H1 (cell line): ENCODE results near the gene TNNI2. TPM values are rescaled to one million over a fixed set of nuclear protein-coding genes. Genes with fewer than 3 reads are reported as not detected.
A peak's percentile ranks its signal among the peaks of the same experiment; 100 is the strongest.

Experiments
- CTCF ChIA-PET: fragments of 300-600 bp; sonication (Branson Sonifier 250); formaldehyde crosslinking; loops from one replicate; lab custom pipeline; 2021; ENCODE audit not compliant: partially characterized antibody; lab: Charles Lee
- POLR2A ChIA-PET: fragments of 300-600 bp; sonication (Branson Sonifier 250); formaldehyde crosslinking; loops from one replicate; lab custom pipeline; 2021; ENCODE audit warnings: inconsistent platforms; ENCODE audit not compliant: partially characterized antibody; lab: Charles Lee
- DNase-seq, 2 experiments: peaks; one replicate each; pipeline versions ENCODE4 v3.0.0 to v3.0.0-alpha.2; 2010 to 2022; ENCODE audit warnings: low spot score in 2 of 2, low read depth in 1 of 2, mixed read lengths in 1 of 2
- FAIRE-seq: peaks from 2 replicates; lab custom pipeline; 2011; peaks lifted over from hg19 to GRCh38; lab: Jason Lieb, UNC
- H2AFZ ChIP-seq: 2 replicates; pipeline ENCODE4 v1.8.1; 2012; ENCODE audit warnings: low read length, inconsistent platforms
- H2AK5ac ChIP-seq: 2 replicates; pipeline ENCODE4 v1.6.1; 2013; ENCODE audit warnings: low read depth, low read length
- H2BK120ac ChIP-seq: replicated peaks from 2 replicates; pipeline ENCODE3; 2013; ENCODE audit warnings: low read depth, low read length, inconsistent platforms
- H2BK12ac ChIP-seq: 2 replicates; pipeline ENCODE4 v1.6.1; 2013; ENCODE audit warnings: low read depth, low read length
- H2BK15ac ChIP-seq: 2 replicates; pipeline ENCODE4 v1.6.1; 2013; ENCODE audit warnings: low read length
- H2BK20ac ChIP-seq: 2 replicates; pipeline ENCODE4 v1.6.1; 2013; ENCODE audit warnings: low read length
- H2BK5ac ChIP-seq: 2 replicates; pipeline ENCODE4 v1.6.1; 2013; ENCODE audit warnings: low read depth, low read length
- H3K14ac ChIP-seq: 2 replicates; pipeline ENCODE4 v1.6.1; 2013; ENCODE audit warnings: inconsistent platforms; ENCODE audit not compliant: insufficient read length
- H3K18ac ChIP-seq: 2 replicates; pipeline ENCODE4 v1.6.1; 2013; ENCODE audit warnings: low read length; ENCODE audit errors: extremely low read depth
- H3K23ac ChIP-seq: 2 replicates; pipeline ENCODE4 v1.6.1; 2013; ENCODE audit warnings: inconsistent platforms; ENCODE audit not compliant: insufficient read length
- H3K23me2 ChIP-seq: 2 replicates; pipeline ENCODE4 v1.6.1; 2013; ENCODE audit warnings: low read depth, low read length
- H3K27ac ChIP-seq: 2 replicates; pipeline ENCODE4 v1.6.1; 2011; ENCODE audit warnings: low read depth, low read length, inconsistent platforms
- H3K27me3 ChIP-seq, 4 experiments: replicated peaks in 1 of 4; 1 replicate in 1 of 4; 2 replicates in 3 of 4; pipeline versions ENCODE4 v1.6.1 to v1.8.1; 2011 to 2013; ENCODE audit warnings: low read length in 3 of 4, mild to moderate bottlenecking in 3 of 4, inconsistent platforms in 2 of 4, mixed read lengths in 2 of 4, moderate library complexity in 1 of 4; ENCODE audit not compliant: control insufficient read depth in 3 of 4, insufficient read depth in 3 of 4; ENCODE audit errors: extremely low read depth in 1 of 4
- H3K36me3 ChIP-seq, 4 experiments: 2 replicates each; pipeline versions ENCODE4 v1.6.1 to v1.8.1; 2011 to 2013; ENCODE audit warnings: mild to moderate bottlenecking in 4 of 4, low read length in 3 of 4, moderate library complexity in 2 of 4, control low read depth in 1 of 4, inconsistent platforms in 1 of 4; ENCODE audit not compliant: insufficient read depth in 4 of 4, control insufficient read depth in 2 of 4
- H3K4ac ChIP-seq: replicated peaks from 2 replicates; pipeline ENCODE3; 2013; ENCODE audit warnings: low read length, low read depth, mixed read lengths, inconsistent platforms; ENCODE audit not compliant: insufficient read length
- H3K4me1 ChIP-seq, 4 experiments: replicated peaks in 1 of 4; 1 replicate in 1 of 4; 2 replicates in 3 of 4; pipeline versions ENCODE4 v1.6.1 to v1.8.1; 2011 to 2013; ENCODE audit warnings: low read length in 3 of 4, inconsistent platforms in 2 of 4, mixed read lengths in 1 of 4; ENCODE audit not compliant: insufficient read depth in 4 of 4, control insufficient read depth in 3 of 4
- H3K4me2 ChIP-seq, 2 experiments: 2 replicates each; pipeline versions ENCODE4 v1.6.1 to v1.8.1; 2011 to 2013; ENCODE audit warnings: low read depth in 2 of 2, low read length in 2 of 2, control low read depth in 1 of 2, inconsistent platforms in 1 of 2, mild to moderate bottlenecking in 1 of 2; ENCODE audit not compliant: insufficient read depth in 1 of 2
- H3K4me3 ChIP-seq, 4 experiments: fragments of 200-600, 300-600 bp in 1 of 4; sonication (generic), shearing (Covaris generic), sonication (Bioruptor Twin) in 1 of 4; 2 replicates each; pipeline versions ENCODE4 v1.5.1 to v1.8.1; 2011 to 2016; ENCODE audit warnings: low read length in 4 of 4, low read depth in 3 of 4, control low read depth in 2 of 4, inconsistent platforms in 2 of 4, mild to moderate bottlenecking in 2 of 4, mixed read lengths in 1 of 4, moderate library complexity in 1 of 4; ENCODE audit not compliant: insufficient read depth in 2 of 4; ENCODE audit errors: extremely low read depth in 1 of 4
- H3K56ac ChIP-seq: replicated peaks from 2 replicates; pipeline ENCODE3; 2013; ENCODE audit warnings: low read depth, mild to moderate bottlenecking, mixed read lengths, low read length, inconsistent platforms; ENCODE audit not compliant: insufficient read length
- H3K79me1 ChIP-seq: 2 replicates; pipeline ENCODE4 v1.6.1; 2013; ENCODE audit warnings: low read depth, low read length, control low read depth
- H3K79me2 ChIP-seq, 2 experiments: 2 replicates each; pipeline versions ENCODE4 v1.6.1 to v1.8.1; 2012 to 2013; ENCODE audit warnings: low read length in 2 of 2, mild to moderate bottlenecking in 2 of 2, inconsistent platforms in 1 of 2; ENCODE audit not compliant: insufficient read depth in 2 of 2, control insufficient read depth in 1 of 2
- H3K9ac ChIP-seq, 4 experiments: replicated peaks in 1 of 4; 1 replicate in 1 of 4; 2 replicates in 3 of 4; pipeline versions ENCODE4 v1.6.1 to v1.8.1; 2011 to 2013; ENCODE audit warnings: low read depth in 3 of 4, low read length in 3 of 4, control low read depth in 2 of 4, mild to moderate bottlenecking in 2 of 4, moderate library complexity in 2 of 4, inconsistent platforms in 1 of 4; ENCODE audit errors: extremely low read depth in 1 of 4
- H3K9me3 ChIP-seq, 2 experiments: 2 replicates each; pipeline versions ENCODE4 v1.6.1 to v1.8.1; 2012 to 2013; ENCODE audit warnings: mild to moderate bottlenecking in 2 of 2, moderate library complexity in 2 of 2, control low read depth in 1 of 2, inconsistent platforms in 1 of 2, low read depth in 1 of 2, low read length in 1 of 2, mixed read lengths in 1 of 2; ENCODE audit not compliant: insufficient read depth in 2 of 2
- H4K20me1 ChIP-seq, 2 experiments: replicated peaks in 1 of 2; 2 replicates each; pipeline versions ENCODE3 to v1.8.1; 2011 to 2013; ENCODE audit warnings: inconsistent platforms in 2 of 2, low read length in 2 of 2, mild to moderate bottlenecking in 1 of 2; ENCODE audit not compliant: insufficient read depth in 2 of 2, control insufficient read depth in 1 of 2
- H4K5ac ChIP-seq: 2 replicates; pipeline ENCODE4 v1.6.1; 2013; ENCODE audit warnings: low read length, low read depth, mixed read lengths, inconsistent platforms; ENCODE audit not compliant: insufficient read length
- H4K8ac ChIP-seq: 2 replicates; pipeline ENCODE4 v1.8.0; 2013; ENCODE audit warnings: mild to moderate bottlenecking, moderate library complexity, low read length, inconsistent platforms; ENCODE audit not compliant: insufficient read depth; ENCODE audit errors: extremely low read depth
- H4K91ac ChIP-seq: replicated peaks from 2 replicates; pipeline ENCODE3; 2013; ENCODE audit warnings: low read length, mixed read lengths, inconsistent platforms; ENCODE audit not compliant: insufficient read length
- CBX8 ChIP-seq: fragments of 300-800, 300-1000 bp; sonication (generic); IDR thresholded peaks from 2 replicates; pipeline ENCODE4 v1.7.1; 2016; ENCODE audit warnings: low read depth, low read length, borderline replicate concordance
- CTBP2 ChIP-seq: IDR thresholded peaks from 2 replicates; pipeline ENCODE4 v1.7.0; 2011; ENCODE audit warnings: borderline replicate concordance, mild to moderate bottlenecking, moderate library complexity, mixed read lengths, low read length; ENCODE audit not compliant: insufficient read depth, insufficient read length
- EGR1 ChIP-seq: IDR thresholded peaks from 2 replicates; pipeline ENCODE4 v1.6.1; 2011; ENCODE audit warnings: low read depth, low read length, borderline replicate concordance
- GABPA ChIP-seq: IDR thresholded peaks from 2 replicates; pipeline ENCODE4 v1.6.1; 2011; ENCODE audit warnings: mild to moderate bottlenecking, low read length, moderate library complexity, borderline replicate concordance; ENCODE audit not compliant: insufficient read depth
- GTF2F1 ChIP-seq: IDR thresholded peaks from 2 replicates; pipeline ENCODE4 v1.6.1; 2012; ENCODE audit warnings: low read depth, low read length, improper control_type of control experiment, borderline replicate concordance
- JUND ChIP-seq: IDR thresholded peaks from 2 replicates; pipeline ENCODE4 v1.6.1; 2011; ENCODE audit warnings: mild to moderate bottlenecking, improper control_type of control experiment, low read length
- POLR2A ChIP-seq, 2 experiments: IDR thresholded peaks; 1 replicate in 1 of 2; 2 replicates in 1 of 2; pipeline ENCODE4 v1.6.1; 2011; ENCODE audit warnings: low read depth in 2 of 2, low read length in 2 of 2, mild to moderate bottlenecking in 2 of 2; ENCODE audit errors: control extremely low read depth in 1 of 2
- SIN3A ChIP-seq, 2 experiments: IDR thresholded peaks in 1 of 2; conservative IDR thresholded peaks in 1 of 2; 2 replicates each; pipeline ENCODE4 v1.6.1; 2011 to 2012; ENCODE audit warnings: low read length in 2 of 2, improper control_type of control experiment in 1 of 2, low read depth in 1 of 2, mild to moderate bottlenecking in 1 of 2
- SIRT6 ChIP-seq: IDR thresholded peaks from one replicate; pipeline ENCODE4 v1.7.1; 2012; ENCODE audit warnings: low read length, inconsistent platforms
- SUZ12 ChIP-seq: fragments of 200-600 bp; sonication (generic); IDR thresholded peaks from 2 replicates; pipeline ENCODE4 v1.6.1; 2012; ENCODE audit warnings: mild to moderate bottlenecking, inconsistent platforms, low read length, moderate library complexity, mixed read lengths
- YY1 ChIP-seq: IDR thresholded peaks from 2 replicates; pipeline ENCODE4 v1.6.1; 2011; ENCODE audit warnings: low read depth, mild to moderate bottlenecking, low read length
- ZNF274 ChIP-seq: IDR thresholded peaks from 2 replicates; pipeline ENCODE4 v1.7.0; 2012; ENCODE audit warnings: low read length, borderline replicate concordance; ENCODE audit errors: extremely low read depth
- WGBS, 2 experiments: shearing (Covaris generic) in 1 of 2; methylation state at CpG; one replicate each; pipeline versions ENCODE4 v1.1.6 to v1.1.7; 2013 to 2015; ENCODE audit warnings: low lambda C conversion rate in 2 of 2, mixed read lengths in 2 of 2, inconsistent platforms in 1 of 2, low coverage in 1 of 2, missing lambda C conversion rate in 1 of 2; ENCODE audit not compliant: insufficient replicate concordance in 2 of 2, insufficient coverage in 1 of 2, insufficient read length in 1 of 2; ENCODE audit errors: extremely low coverage in 1 of 2, missing lambda C conversion rate in 1 of 2; 5-methylcytosine and 5-hydroxymethylcytosine counted together
- polyA plus RNA-seq, 7 experiments: library from polyadenylated mRNA; depleted of rRNA in 3 of 7; stranded (reverse) in 5 of 7; unstranded in 2 of 7; fragments of >200 nt in 5 of 7; fragments of 200-250 nt in 2 of 7; gene quantifications; 1 replicate in 5 of 7; 2 replicates in 1 of 7; 4 replicates in 1 of 7; pipeline versions ENCODE4 v1.2.1 to v1.2.3, GENCODE V29; 2011 to 2013; ENCODE audit warnings: missing spikeins in 2 of 7, mixed read lengths in 2 of 7
- total RNA-seq: library from RNA; stranded (reverse); fragmentation: NEBNext Ultra II Directional; extraction: Animal tissue kit (Norgen Biotek cat#: 25700); gene quantifications from 2 replicates; pipeline ENCODE4 v1.2.1, GENCODE V29; 2021
- TF ChIP-seq, protein P1 (sequence below): IDR thresholded peaks from 2 replicates; pipeline ENCODE4 v1.6.1; 2011; ENCODE audit warnings: low read depth, mild to moderate bottlenecking, low read length; ENCODE audit not compliant: insufficient read depth

The TNNI2 gene
- total and polyA plus RNA-seq, 2 of the 8 experiments (the other 6 are each of a cell fraction or from before 2014, with no cell fraction given): not detected

- Histone ChIP-seq H3K23me2 (peaks cover 12% of the 10 kb centered on the region; the same call in 1 of the 2 replicates), H4K20me1 (peaks cover 0 to 2% of the 10 kb centered on the region in 2 experiments), H2BK20ac (no peak overlapping the region)
Measured at GRCh38 chr11:1860108-1860507, 21.3 kb downstream of the TNNI2 start.

More at GRCh38 chr11:1860108-1860507, 21.3 kb downstream of the TNNI2 start:
- CTCF ChIA-PET: interaction anchor here (0.6 to 15.7 kb wide), 4 partner anchors 16 to 294 kb away, joined by 3 to 232 read pairs (median 12); no protein-coding TSS in a partner anchor
- Histone ChIP-seq H2AFZ (no peak overlapping the region), H3K4me2 (no peak overlapping the region), H2BK15ac (no peak overlapping the region), H3K14ac (no peak overlapping the region), H2BK12ac (no peak overlapping the region), H4K5ac (no peak overlapping the region), H3K56ac (peak overlapping the region; percentile 21), H2BK5ac (no peak overlapping the region), H3K9me3 (no peaks in the 10 kb centered on the region), H4K8ac (no peak overlapping the region), H3K79me2 (no peaks in the 10 kb centered on the region), H3K4ac (no peak overlapping the region), H3K36me3 (no peaks in the 10 kb centered on the region), H3K18ac (no peak overlapping the region), H3K27ac (no peak overlapping the region), H2BK120ac (no peak overlapping the region), H4K91ac (no peak overlapping the region), H3K9ac (no peak overlapping the region), H3K23ac (no peak overlapping the region), H3K27me3 (no peaks in the 10 kb centered on the region; a peak in 1 of 7 replicates), H2AK5ac (no peak overlapping the region), H3K79me1 (no peaks in the 10 kb centered on the region), H3K4me1 (peaks cover 0 to 16% (median 5%) of the 10 kb centered on the region in 4 experiments; a peak in 5 of 7 replicates), H3K4me3 (no peak overlapping the region)
- POLR2A ChIA-PET: no interaction called here
- no peak for FAIRE-seq
- no peak for TF ChIP-seq POLR2A (IDR thresholded peaks at IDR 0.05; ENCODE audit: control extremely low read depth in 1 of 2, low read depth in 2 of 2, low read length in 2 of 2)
- no peak for TF ChIP-seq SIRT6
- TF ChIP-seq SIN3A (conservative IDR thresholded peaks at IDR 0.05 in 1 of 2, IDR thresholded peaks at IDR 0.05 in 1 of 2; ENCODE audit: low read depth in 1 of 2, low read length in 2 of 2): no peak
- no peak for TF ChIP-seq JUND
- no peak for TF ChIP-seq EGR1
- TF ChIP-seq, protein P1, sequence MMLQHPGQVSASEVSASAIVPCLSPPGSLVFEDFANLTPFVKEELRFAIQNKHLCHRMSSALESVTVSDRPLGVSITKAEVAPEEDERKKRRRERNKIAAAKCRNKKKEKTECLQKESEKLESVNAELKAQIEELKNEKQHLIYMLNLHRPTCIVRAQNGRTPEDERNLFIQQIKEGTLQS: no peak
- no peak for TF ChIP-seq ZNF274
- no peak for TF ChIP-seq GABPA
- no peak for TF ChIP-seq GTF2F1
- TF ChIP-seq YY1: no peak
- TF ChIP-seq SUZ12: no peak
- TF ChIP-seq CTBP2: no peak
- TF ChIP-seq CBX8: no peak
- no peak for DNase-seq
- WGBS, 2 experiments: 85% methylated on average over 1 of the region's 1 CpG; no CpG with 5 or more reads in 1 of the 2 experiments
